Activated T-helper 9 cell treated with anti-CD3 and anti-CD28 coated beads, Interleukin-2, amount 50 U/mL, for 16 hours (primary cell): Measurements from ENCODE around the gene AP1M1.
"Not testable (repeated sequence)": the region's sequence is repeated elsewhere in the genome, so short reads cannot be mapped to it uniquely, and the experiment has no call there.

Experiments used
- DNase-seq: peaks from one replicate; pipeline ENCODE4 v3.0.0-alpha.2; 2020; ENCODE audit warnings: low read depth

Gene AP1M1

DNA sequence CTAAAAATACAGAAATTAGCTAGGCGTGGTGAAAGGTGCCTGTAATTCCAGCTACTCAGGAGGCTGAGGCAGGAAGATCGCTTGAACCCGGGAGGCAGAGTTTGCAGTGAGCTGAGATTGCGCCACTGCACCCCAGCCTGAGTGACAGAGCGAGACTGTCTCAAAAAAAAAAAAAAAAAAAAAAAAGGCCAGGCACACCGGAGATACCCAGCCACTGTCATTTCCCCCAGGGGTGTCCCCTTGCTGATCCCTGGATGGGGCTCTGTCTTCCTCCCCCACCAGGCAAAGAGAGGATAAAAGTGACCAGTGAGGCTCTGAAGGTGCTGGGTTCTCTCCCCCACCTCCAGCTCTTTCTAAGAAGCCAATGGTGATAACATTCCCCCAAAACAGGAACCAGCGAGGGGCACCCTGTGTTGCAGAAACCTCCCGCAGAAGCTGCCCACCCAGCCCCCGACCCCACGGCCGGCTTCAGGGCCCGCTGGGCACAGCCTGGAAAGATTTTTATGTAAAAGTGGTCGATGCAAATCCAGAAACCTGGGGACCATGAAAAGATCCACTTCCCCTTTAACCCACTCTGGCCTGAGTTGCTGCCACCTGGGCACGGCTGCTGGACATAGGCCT, 65.5 kb downstream of the AP1M1 start:
- no peak for DNase-seq

- no peak for DNase-seq
Observed at GRCh38 chr19:16265205-16265604, 67.5 kb downstream of the AP1M1 start.

DNA sequence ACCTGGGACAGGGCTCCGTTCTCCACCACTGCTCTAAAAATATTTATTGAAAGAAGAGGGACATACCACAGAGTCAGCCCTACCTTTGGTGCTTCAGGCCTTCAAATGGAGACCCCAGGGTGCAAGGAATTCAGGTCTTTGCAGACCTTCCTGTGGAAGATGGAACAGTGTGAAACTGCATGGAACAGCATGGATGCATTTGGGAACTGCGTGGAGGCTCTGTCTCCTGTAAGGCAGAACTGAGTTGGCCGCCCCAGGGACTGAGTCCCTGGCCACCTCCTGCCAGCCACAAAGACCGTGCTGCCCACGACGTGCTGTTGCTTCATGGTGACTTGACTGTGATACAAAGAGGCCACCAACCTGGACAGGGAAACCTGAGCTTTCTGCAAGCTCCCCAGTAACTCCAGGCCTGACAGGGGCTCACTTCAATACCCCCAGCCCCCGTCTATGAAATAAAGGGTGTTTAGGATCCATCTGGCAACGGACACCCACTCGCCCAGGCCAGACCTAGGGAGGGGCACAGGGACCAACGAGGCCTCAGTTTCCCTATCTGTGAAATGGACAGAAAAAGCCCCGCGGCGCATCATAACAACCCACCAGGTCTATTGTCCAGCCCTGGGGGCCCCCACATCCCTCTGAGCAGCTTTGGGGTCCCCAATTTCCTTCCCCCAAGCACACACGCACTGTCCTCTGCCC, 68.3 kb downstream of the AP1M1 start:
- no peak for DNase-seq

- peak; percentile 37 for DNase-seq
Observed at GRCh38 chr19:16266586-16266942, 68.9 kb downstream of the AP1M1 start.

DNA sequence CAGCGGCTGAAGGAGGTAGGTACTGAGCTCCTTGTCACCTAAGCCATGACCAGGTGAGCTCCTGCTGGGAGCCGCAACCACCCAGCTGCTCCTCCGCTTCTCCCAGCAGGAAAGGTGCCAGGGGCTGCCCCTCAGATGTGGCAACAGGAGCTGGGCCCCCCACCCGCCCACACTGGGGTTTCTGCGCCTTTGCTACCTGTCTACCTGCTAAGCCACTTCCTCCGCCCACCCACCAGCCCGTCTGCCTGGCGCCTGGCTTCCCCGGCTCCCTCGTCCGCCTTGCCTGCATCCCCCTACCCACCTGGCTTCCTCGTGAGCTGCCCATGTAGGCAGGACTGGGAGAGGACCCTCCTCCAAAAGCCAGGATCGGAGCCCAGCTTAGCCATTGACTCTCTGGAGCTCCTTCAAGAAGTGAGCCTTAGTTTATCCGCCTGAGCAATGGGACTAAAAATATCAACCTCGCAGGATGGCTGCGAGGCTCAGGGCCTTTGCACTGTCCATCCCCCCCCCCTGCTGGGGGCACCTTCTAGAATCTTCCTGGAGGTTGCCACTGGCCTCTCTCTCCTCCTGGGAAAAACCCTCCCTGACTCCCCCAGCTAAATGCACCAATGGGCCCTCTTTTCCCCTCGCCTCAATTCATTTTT, 71.1 kb downstream of the AP1M1 start:
- peak; percentile 24 for DNase-seq

DNA sequence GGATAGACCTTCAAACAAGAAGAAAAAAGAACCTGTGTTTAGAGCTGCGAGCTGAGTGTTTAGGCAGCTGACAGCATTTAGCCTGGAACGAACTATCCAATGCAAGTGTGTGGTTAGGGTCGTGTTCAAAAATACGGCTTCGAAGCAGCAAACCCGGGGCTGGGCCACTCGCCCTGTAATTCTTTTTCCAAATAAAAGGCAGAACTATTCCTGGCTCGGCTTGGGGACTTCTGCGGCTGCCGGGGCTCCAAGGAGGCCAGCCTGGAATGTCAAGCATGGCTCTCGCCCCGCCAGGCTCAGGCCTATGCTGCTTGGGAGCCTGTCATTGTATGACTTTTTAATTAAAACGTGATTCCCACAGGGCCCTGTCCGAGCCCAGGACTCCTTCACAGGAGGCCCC, 75.2 kb downstream of the AP1M1 start:
- no peak for DNase-seq

- DNase-seq: no peak
Observed at GRCh38 chr19:16274447-16274846, 76.7 kb downstream of the AP1M1 start.

- no peak for DNase-seq
Observed at GRCh38 chr19:16280306-16280705, 82.6 kb downstream of the AP1M1 start.

DNA sequence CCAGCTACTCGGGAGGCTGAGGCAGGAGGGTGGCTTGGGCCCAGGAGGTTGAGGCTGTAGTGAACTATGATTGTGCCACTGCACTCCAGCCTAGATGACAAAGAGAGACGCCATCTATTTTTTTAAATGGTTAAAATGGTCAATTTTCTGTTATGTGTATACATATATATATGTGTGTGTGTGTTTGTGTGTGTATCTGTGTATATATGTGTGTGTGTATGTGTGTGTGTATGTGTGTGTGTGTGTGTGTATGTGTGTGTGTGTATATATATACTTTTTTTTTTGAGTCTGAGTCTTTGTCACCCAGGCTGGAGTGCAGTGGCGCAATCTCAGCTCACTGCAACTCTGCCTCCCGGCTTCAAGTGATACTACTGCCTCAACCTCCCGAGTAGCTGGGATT, 84.0 kb downstream of the AP1M1 start:
- no peak for DNase-seq

DNA sequence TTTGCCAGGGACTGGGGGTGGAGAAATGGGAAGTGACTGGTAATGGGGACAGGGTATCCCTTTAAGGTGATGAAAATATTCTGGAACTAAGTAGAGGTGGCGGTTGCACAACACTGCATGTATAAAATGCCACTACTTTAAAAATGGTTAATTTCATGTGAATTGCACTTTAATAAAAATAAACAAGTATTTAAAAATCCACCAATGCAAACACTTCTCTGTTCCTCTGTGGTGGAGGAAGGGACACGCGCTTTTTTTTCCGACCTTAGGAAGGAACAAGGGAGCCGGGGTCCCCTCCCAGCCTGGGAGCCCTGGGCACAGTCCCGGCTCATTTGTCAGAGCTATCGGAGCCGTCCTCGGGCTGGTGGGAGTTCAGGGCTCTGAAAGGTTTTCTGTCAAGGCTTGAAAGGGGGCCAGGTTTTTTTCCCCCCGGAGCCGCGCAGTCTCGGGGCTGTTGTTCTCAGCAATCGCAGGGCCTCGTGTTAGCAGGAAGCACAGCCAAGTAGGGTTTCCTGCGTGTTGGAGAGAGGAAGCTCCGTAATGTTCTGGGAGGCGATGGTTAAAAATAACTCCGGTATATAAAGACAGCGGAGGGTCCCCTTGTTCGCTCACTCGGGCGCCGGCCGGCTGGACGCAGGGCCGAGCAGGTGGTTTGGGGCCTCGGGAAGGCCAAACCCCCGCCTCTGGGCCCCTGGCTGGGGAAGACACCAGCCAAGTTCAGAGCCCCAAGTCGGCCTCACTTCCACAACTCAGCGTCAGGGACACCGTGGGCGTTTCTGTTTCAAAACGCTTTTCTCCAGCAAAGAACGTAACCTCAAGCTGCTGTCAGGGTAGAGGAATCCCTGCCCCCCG, 85.7 kb downstream of the AP1M1 start:
- DNase-seq: peak; percentile 51

DNA sequence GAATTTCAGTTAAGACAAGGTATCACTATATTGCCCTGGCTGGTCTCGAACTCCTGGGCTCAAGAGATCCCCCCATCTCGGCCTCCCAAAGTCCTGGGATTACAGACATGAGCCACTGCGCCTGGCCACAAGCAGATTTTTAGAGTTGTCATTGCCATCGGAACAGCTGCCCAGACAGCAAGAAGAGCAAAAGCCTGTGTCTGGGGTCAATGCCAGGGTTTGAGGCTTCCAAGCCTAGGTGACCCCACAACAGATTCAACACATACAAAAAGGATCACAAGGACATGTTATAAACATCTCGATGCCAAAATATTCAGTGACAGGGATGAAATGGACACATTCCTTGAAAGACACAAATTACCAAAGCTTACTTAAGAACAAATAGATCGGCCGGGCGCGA, 86.8 kb downstream of the AP1M1 start:
- no peak for DNase-seq

GRCh38 chr19:16285079-16285478, 87.4 kb downstream of the AP1M1 start:
- DNase-seq: not testable (repeated sequence)

DNA sequence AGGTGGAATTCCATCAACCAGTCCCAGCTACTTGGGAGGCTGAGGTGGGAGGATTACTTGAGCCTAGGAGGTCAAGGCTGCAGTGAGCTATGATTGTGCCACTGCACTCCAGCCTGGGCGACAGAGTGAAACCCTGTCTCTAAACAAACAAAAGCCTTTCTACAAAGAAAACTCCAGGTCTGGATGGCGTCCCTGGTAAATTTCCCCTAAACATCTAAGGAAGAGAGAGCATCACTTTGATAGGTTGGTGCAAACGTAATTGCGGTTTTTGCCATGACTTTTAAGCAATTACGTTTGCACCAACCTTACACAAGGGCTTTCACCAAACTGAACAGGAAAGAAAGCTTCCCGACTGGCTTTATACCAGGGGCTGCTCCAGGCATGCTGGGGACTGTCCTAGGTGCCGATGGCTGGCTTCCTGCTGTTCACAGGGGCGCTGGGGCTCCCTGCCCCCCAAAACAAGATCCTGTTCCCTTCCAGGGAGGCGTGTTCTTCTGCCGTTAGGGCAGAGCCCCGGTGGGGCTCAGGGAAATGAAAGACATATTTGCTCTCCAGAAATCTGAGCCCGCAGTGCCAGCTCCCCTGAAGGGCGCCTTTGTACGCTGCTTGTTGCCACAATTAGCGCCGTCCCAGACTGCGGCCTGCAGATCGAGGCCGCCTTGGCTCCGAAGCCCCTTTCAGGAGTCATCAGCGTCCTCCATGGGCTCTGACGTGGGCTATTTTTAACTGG, 88.2 kb downstream of the AP1M1 start:
- DNase-seq: no peak

DNA sequence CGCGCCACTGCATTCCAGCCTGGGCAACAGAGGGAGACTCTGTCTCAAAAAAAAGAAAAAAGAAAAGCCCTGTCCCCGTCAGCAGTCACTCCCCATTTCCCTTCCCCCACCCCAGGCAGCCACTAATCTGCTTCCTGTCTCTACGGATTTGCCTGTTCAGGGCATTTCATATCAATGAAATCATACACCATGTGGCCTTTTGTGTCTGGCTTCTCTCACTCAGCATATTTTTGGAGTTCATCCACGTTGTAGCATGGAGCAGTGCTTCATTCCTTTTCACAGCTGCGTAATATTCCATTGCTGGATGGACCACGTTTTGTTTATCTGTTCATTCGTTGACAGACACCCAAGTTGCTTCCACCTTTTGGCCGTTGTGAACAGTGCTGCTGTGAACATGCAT, 90.8 kb downstream of the AP1M1 start:
- DNase-seq: no peak

GRCh38 chr19:16289594-16289993, 91.9 kb downstream of the AP1M1 start:
- DNase-seq: no peak

DNA sequence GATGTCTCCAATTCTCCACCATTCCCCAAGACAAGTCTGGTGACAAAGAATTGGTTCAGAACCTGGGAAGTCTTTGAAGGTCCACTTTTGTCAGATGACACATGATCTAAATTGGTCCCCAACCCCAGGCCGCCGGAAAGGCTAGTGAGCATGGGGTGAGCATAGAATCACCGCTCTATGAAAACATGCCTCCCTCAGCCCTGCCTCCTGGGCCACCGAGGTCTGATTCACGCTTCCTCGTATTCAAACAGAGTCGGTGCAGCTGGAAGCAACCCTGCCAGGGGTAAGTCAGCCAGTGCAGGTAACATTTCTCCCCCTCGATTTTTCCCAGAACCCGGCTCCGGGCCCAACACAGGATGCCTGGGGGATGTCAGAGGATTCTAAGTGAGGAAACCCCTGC, 93.0 kb downstream of the AP1M1 start:
- DNase-seq: no peak

GRCh38 chr19:16293118-16294091, 95.7 kb downstream of the AP1M1 start:
- DNase-seq: no peak

DNA sequence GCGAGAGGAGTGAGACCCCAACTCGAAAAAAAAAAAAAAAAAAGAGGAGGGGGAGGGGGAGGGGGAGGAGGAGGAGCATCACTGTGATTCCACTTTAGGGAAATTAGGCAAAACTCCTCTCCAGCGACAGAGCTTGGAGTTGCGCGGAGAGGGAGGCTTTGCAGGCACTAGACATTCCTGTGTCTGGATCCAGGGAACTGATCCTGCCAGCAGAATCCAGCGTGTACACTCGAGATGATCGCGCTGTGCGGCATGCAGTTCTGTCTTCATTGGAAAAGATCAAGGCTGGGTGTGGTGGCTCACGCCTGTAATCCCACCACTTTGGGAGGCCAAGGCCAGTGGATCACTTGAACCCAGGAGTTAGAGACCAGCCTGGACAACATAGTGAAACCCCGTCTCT, 97.3 kb downstream of the AP1M1 start:
- DNase-seq: no peak
